Natural killer cell treated with Interleukin-12 subunit alpha and Interleukin-12 subunit beta and Interleukin-15 and Interleukin-18, amount 100 ng/mL, for 72 hours (primary cell): ENCODE data around the gene GTF2H1. TPM values are rescaled to one million over a fixed set of nuclear protein-coding genes. Genes with fewer than 3 reads are reported as not detected.
A peak's percentile ranks its signal among the peaks of the same experiment; 100 is the strongest.
"Not testable (repeated sequence)": the region's sequence is repeated elsewhere in the genome, so short reads cannot be mapped to it uniquely, and the experiment has no call there.

Experiments
- ATAC-seq, 2 donors: fragments of 150-1000 bp; cut with Tn5 transposase in 1 of 2; sonication (Bioruptor Pico), chemical (Tn5 transposase) in 1 of 2; 2 replicates each; pipeline ENCODE4 v1.10.0; 2021
- DNase-seq: peaks from one replicate; pipeline ENCODE4 v3.0.0; 2022; ENCODE audit warnings: low spot score
- H3K27ac Mint-ChIP-seq, 2 donors: 1 replicate in 1 of 2; 2 replicates in 1 of 2; pipeline ENCODE4 v1.8.0; 2022; ENCODE audit warnings: mixed read lengths in 2 of 2, mild to moderate bottlenecking in 1 of 2, moderate library complexity in 1 of 2
- H3K27me3 Mint-ChIP-seq, 2 donors: 1 replicate in 1 of 2; 2 replicates in 1 of 2; pipeline ENCODE4 v1.8.0; 2022; ENCODE audit warnings: mixed read lengths in 2 of 2
- H3K36me3 Mint-ChIP-seq: one replicate; pipeline ENCODE4 v1.8.0; 2022; ENCODE audit warnings: mixed read lengths
- H3K4me1 Mint-ChIP-seq, 2 donors: 1 replicate in 1 of 2; 2 replicates in 1 of 2; pipeline ENCODE4 v1.8.0; 2022; ENCODE audit warnings: low read depth in 2 of 2, mixed read lengths in 2 of 2, mild to moderate bottlenecking in 1 of 2
- H3K4me3 Mint-ChIP-seq: one replicate; pipeline ENCODE4 v1.8.0; 2022; ENCODE audit warnings: mixed read lengths
- H3K9me3 Mint-ChIP-seq: 2 replicates; pipeline ENCODE4 v1.8.0; 2022; ENCODE audit warnings: mixed read lengths
- total RNA-seq, 2 donors: library from RNA; stranded (reverse); gene quantifications; one replicate each; pipeline ENCODE4 v1.2.3, GENCODE V29; 2022

Gene GTF2H1
- total RNA-seq, 2 donors from 2014 or later = 46.8 to 50.0 TPM

- Mint-ChIP-seq H3K9me3 (no peaks in the 10 kb centered on the region), H3K4me3 (no peak overlapping the region), H3K27me3 (no peaks in the 10 kb centered on the region), H3K4me1 (no peaks in the 10 kb centered on the region), H3K36me3 (peaks cover 17% of the 10 kb centered on the region), H3K27ac (no peak overlapping the region)
- no peak for ATAC-seq
- DNase-seq = no peak
Observed at GRCh38 chr11:18310800-18311340, 11.5 kb upstream of the GTF2H1 start.

- Mint-ChIP-seq H3K9me3 (no peaks in the 10 kb centered on the region), H3K4me1 (no peaks in the 10 kb centered on the region), H3K27me3 (no peaks in the 10 kb centered on the region), H3K36me3 (peaks cover 7% of the 10 kb centered on the region), H3K4me3 (no peak overlapping the region), H3K27ac (no peak overlapping the region)
- DNase-seq (no peak), ATAC-seq (no peak)
Observed at GRCh38 chr11:18312012-18312411, 10.4 kb upstream of the GTF2H1 start.

GRCh38 chr11:18312663-18313420 lies 9.5 kb upstream of the GTF2H1 start:
- Mint-ChIP-seq H3K27ac (no peak overlapping the region), H3K4me3 (no peak overlapping the region), H3K36me3 (peaks cover 6% of the 10 kb centered on the region), H3K9me3 (no peaks in the 10 kb centered on the region), H3K4me1 (no peaks in the 10 kb centered on the region), H3K27me3 (no peaks in the 10 kb centered on the region)
- no peak for DNase-seq
- no peak for ATAC-seq

- Mint-ChIP-seq H3K27me3 (no peaks in the 10 kb centered on the region), H3K27ac (no peak overlapping the region), H3K4me3 (no peak overlapping the region), H3K9me3 (no peaks in the 10 kb centered on the region), H3K4me1 (peaks cover 2 to 5% of the 10 kb centered on the region in 2 donors), H3K36me3 (peaks cover 6% of the 10 kb centered on the region)
- ATAC-seq = peak in 1 of 2 donors; percentile 27
- no peak for DNase-seq
Observed at GRCh38 chr11:18313965-18314763, 8.2 kb upstream of the GTF2H1 start.

DNA sequence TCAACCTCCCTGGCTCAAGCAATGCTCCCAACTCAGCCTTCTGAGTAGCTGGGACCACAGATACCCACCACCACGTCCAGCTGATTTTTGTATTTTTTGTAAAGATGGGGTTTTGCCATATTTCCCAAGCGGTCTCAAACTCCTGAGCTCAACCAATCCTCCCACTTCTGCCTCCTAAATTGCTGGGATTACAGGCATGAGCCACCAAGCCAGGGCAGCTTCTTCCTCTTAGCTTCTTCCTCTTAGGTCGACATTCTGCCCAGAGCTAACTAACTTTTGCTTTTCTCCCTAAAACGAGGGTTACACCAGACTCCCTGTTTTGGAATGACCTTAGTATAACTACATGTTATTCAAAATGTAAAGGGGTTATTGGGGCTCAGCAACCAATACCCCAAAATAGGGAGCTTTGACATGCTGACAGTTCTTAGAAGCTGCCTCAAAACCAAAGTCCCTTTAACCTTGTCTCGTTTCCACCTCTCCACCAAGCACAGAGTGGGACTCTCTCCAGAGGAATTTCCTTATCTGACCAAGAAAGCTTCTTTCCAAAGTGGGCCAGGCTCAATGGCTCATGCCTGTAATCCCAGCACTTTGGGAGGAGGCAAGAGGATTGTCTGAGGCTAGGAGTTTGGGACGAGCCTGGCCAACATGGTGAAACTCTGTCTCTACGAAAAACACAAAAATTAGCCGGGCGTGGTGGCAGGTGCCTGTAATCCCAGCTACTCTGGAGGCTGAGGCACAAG lies 7.4 kb upstream of the GTF2H1 start:
- no peak for DNase-seq
- Mint-ChIP-seq H3K27me3 (no peaks in the 10 kb centered on the region), H3K4me3 (no peak overlapping the region), H3K4me1 (peaks cover 9 to 13% of the 10 kb centered on the region in 2 donors), H3K27ac (peak overlapping the region in 1 of 2 donors; percentile 59), H3K36me3 (peaks cover 6% of the 10 kb centered on the region), H3K9me3 (no peaks in the 10 kb centered on the region)
- ATAC-seq = no peak

- no peak overlapping the region for H3K4me3 Mint-ChIP-seq
- no peaks in the 10 kb centered on the region for H3K9me3 Mint-ChIP-seq
- peaks cover 2% of the 10 kb centered on the region for H3K36me3 Mint-ChIP-seq
- no peaks in the 10 kb centered on the region for H3K27me3 Mint-ChIP-seq
- no peak for ATAC-seq
- peaks cover 15 to 22% of the 10 kb centered on the region in 2 donors for H3K4me1 Mint-ChIP-seq
- H3K27ac Mint-ChIP-seq = no peak overlapping the region
- DNase-seq = no peak
Observed at GRCh38 chr11:18315893-18316292, 6.5 kb upstream of the GTF2H1 start.

DNA sequence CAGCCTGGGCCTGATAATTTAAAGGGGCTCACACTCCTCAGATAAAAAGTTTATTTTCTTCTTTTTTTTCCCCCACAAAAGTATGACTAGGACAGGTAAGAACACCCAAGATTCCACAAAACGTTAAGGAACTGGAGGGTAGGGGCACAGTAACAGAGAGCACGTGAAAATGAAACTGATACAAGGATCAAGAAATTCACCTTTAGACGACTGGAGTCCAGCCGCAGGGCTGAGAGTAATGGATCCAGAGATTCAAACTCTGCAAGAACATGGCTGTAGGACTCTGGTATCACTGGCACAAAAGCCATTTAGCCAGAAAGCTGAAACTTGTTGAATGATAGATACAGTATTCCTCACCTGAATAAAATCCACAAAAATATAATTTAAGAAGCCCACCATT lies 4.8 kb upstream of the GTF2H1 start:
- H3K4me1 Mint-ChIP-seq = peaks cover 24 to 38% of the 10 kb centered on the region in 2 donors
- DNase-seq = no peak
- no peaks in the 10 kb centered on the region for H3K9me3 Mint-ChIP-seq
- no peak overlapping the region for H3K4me3 Mint-ChIP-seq
- H3K27me3 Mint-ChIP-seq = no peaks in the 10 kb centered on the region
- H3K27ac Mint-ChIP-seq = no peak overlapping the region
- H3K36me3 Mint-ChIP-seq = no peaks in the 10 kb centered on the region
- no peak for ATAC-seq

DNA sequence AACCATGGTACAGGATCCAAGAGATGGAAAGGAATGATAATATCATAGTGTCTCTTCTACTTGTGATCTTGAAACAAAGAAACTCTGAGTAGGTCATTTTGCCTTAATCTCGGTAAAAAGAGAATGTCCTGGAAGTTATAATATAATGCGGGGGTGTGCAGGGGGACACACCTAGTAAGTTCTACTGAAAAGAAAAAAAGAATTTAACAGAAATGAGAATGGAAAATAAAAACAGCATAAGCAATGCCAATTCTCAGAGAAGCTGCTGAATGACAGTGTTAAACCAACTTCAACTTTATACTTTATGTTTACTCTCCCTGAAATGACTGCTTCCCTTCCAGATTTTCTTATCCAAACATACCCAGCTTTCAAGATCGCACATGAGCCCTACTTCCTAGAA lies 2.5 kb upstream of the GTF2H1 start:
- ATAC-seq = no peak

DNA sequence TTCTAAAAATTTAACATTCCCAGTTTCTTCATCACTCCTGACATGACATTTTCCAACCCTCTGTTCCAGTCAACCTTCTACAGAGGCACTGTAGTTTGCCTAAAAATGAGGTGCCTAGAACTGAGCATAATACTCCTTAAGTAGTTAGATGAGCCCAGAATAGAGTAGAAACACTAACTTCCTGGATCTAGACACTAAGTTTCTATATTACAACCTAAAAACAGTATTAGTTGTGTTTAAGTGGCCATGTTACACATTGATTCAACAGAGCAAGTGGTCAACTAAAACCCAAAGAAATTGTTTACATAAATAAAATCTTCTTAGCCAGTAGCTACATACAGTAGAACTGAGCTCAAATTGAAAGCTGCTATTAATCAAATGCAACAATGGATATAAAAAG lies 1.8 kb upstream of the GTF2H1 start:
- Mint-ChIP-seq H3K27me3 (no peaks in the 10 kb centered on the region), H3K27ac (peak overlapping the region; percentile 70 to 98), H3K4me3 (peak overlapping the region; percentile 90), H3K4me1 (peaks cover 47 to 66% of the 10 kb centered on the region in 2 donors), H3K9me3 (no peaks in the 10 kb centered on the region), H3K36me3 (peaks cover 10% of the 10 kb centered on the region)
- DNase-seq (no peak), ATAC-seq (no peak)

More for the DNA sequence above, 2.5 kb upstream of the GTF2H1 start:
- Mint-ChIP-seq H3K4me1 (peaks cover 41 to 59% of the 10 kb centered on the region in 2 donors), H3K27me3 (no peaks in the 10 kb centered on the region), H3K9me3 (no peaks in the 10 kb centered on the region), H3K36me3 (peaks cover 3% of the 10 kb centered on the region), H3K27ac (peak overlapping the region; percentile 70 to 98), H3K4me3 (peak overlapping the region; percentile 90)
- no peak for DNase-seq

GRCh38 chr11:18321578-18321968 lies 794 bp upstream of the GTF2H1 start:
- Mint-ChIP-seq H3K4me1 (peaks cover 47 to 67% of the 10 kb centered on the region in 2 donors), H3K27me3 (no peaks in the 10 kb centered on the region), H3K4me3 (peak overlapping the region; percentile 90), H3K36me3 (peaks cover 10% of the 10 kb centered on the region), H3K9me3 (no peaks in the 10 kb centered on the region), H3K27ac (peak overlapping the region; percentile 98 to 99)
- DNase-seq = no peak
- no peak for ATAC-seq

DNA sequence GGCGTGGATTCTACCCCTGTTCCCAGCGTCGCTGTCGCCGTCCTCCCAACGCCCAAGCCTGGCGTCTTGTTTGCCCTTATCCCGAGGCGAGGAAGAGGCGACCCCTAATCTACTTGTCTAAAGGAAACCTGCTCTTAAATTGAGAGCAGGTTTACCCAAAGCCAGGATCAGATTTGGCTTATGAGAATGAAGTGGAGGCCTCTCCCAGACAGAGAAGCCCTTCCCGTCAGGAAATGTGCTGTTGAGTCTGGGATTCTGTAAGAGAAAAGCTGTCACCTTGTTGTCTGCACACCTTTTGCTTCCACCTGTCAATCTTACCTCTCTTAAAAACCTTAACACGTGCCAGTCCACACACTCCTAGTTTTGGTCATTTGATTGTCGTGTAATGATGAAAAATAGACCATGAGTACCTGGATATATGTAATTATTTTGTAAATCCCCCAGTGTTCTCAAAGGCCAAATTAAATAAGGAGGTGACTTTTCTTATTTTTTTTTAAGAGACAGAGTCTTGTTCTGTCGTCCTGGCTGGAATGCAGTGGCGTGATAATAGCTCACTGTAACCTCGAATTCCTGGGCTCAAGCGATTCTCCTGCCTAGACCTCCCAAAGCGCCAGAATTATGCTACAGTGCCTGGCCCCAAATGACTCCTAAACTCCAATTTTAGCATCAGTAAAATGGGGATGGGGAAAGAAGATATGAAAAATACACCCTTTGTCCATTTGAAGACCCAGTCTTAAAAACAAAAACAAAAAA lies 627 bp downstream of the GTF2H1 start:
- peak overlapping the region; percentile 98 to 99 for H3K27ac Mint-ChIP-seq

DNA sequence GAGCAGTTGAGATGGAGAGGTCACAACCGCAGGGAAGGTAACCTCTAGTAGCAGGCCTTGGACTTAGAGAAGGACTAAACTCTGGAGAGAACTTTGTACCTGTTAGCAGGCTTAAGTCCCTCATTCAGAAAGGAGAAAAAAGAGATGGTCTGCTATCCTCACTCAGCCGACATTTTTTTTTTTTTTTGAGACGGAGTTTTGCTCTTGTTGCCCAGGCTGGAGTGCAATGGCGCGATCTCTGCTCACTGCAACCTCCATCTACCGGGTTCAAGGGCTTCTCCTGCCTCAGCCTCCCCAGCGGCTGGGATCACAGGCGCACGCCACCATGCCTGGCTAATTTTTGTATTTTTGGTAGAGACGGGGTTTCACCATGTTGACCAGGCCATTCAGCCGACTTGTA lies 1.5 kb downstream of the GTF2H1 start:
- not testable (repeated sequence) for H3K9me3 Mint-ChIP-seq, DNase-seq, H3K27me3 Mint-ChIP-seq, ATAC-seq
- peak overlapping the region; percentile 90 for H3K4me3 Mint-ChIP-seq
- peaks cover 10% of the 10 kb centered on the region for H3K36me3 Mint-ChIP-seq
- peaks cover 47 to 67% of the 10 kb centered on the region in 2 donors for H3K4me1 Mint-ChIP-seq
- H3K27ac Mint-ChIP-seq = peak overlapping the region; percentile 49 to 99

More for the DNA sequence above, 627 bp downstream of the GTF2H1 start:
- no peaks in the 10 kb centered on the region for H3K27me3 Mint-ChIP-seq
- H3K36me3 Mint-ChIP-seq = peaks cover 10% of the 10 kb centered on the region
- peak overlapping the region; percentile 90 for H3K4me3 Mint-ChIP-seq
- no peaks in the 10 kb centered on the region for H3K9me3 Mint-ChIP-seq
- H3K4me1 Mint-ChIP-seq = peaks cover 47 to 67% of the 10 kb centered on the region in 2 donors
- ATAC-seq (no peak), DNase-seq (no peak)

- DNase-seq = no peak
- H3K27me3 Mint-ChIP-seq = no peaks in the 10 kb centered on the region
- H3K9me3 Mint-ChIP-seq = no peaks in the 10 kb centered on the region
- ATAC-seq = no peak
- H3K36me3 Mint-ChIP-seq = peaks cover 13% of the 10 kb centered on the region
- H3K27ac Mint-ChIP-seq = peak overlapping the region; percentile 49 to 99
- peak overlapping the region; percentile 90 for H3K4me3 Mint-ChIP-seq
- H3K4me1 Mint-ChIP-seq = peaks cover 46 to 67% of the 10 kb centered on the region in 2 donors
Observed at GRCh38 chr11:18324381-18324780, 2.0 kb downstream of the GTF2H1 start.
